Colonic mucosa (tissue), 4 donors: ENCODE measurements around the gene STRIT1. TPM values are rescaled to one million over a fixed set of nuclear protein-coding genes. Genes with fewer than 3 reads are reported as not detected.
"Not testable (repeated sequence)": the region's sequence is repeated elsewhere in the genome, so short reads cannot be mapped to it uniquely, and the experiment has no call there.

Source experiments
- DNase-seq: peaks from one replicate; pipeline ENCODE4 v3.0.0-alpha.2; 2020
- H3K27ac ChIP-seq: fragments of 200-600 bp; one replicate; pipeline ENCODE4 v1.8.0; 2021
- H3K27me3 ChIP-seq: fragments of 200-600 bp; one replicate; pipeline ENCODE4 v1.8.0; 2021
- H3K36me3 ChIP-seq: fragments of 200-600 bp; one replicate; pipeline ENCODE4 v1.8.0; 2021
- H3K4me1 ChIP-seq: fragments of 200-600 bp; one replicate; pipeline ENCODE4 v1.8.0; 2021; ENCODE audit warnings: mild to moderate bottlenecking
- H3K4me3 ChIP-seq: fragments of 200-600 bp; one replicate; pipeline ENCODE4 v1.8.0; 2021
- H3K9ac ChIP-seq, 2 donors: one replicate each; pipeline ENCODE4 v1.7.0; 2013; ENCODE audit warnings: control low read depth in 2 of 2, low read depth in 2 of 2, low read length in 2 of 2
- H3K9me3 ChIP-seq: fragments of 200-600 bp; one replicate; pipeline ENCODE4 v1.8.0; 2021
- CTCF ChIP-seq: fragments of 200-600 bp; IDR thresholded peaks from one replicate; pipeline ENCODE4 v1.8.0; 2022; ENCODE audit warnings: antibody characterized with exemption, mild to moderate bottlenecking
- intact Hi-C: fragments of 100-400 bp; cut with DNase I; formaldehyde crosslinking; loops from one replicate; pipeline ENCODE4 v1.14.1; 2022
- total RNA-seq, 2 donors: library from RNA; stranded (reverse); fragmentation: NEBNext Ultra II Directional in 1 of 2; extraction: Animal tissue kit (Norgen Biotek cat#: 25700) in 1 of 2; gene quantifications; one replicate each; pipeline ENCODE4 v1.2.1, GENCODE V29; 2021
- donor health status: healthy.
- donor health status: DM: no; HTN: no; CAD: no.
- donor health status: DM: no; HTN: no; CAD: no.

The STRIT1 gene
- total RNA-seq, 2 donors from 2014 or later = not detected

GRCh38 chr3:155270485-155271342, 22.8 kb downstream of the STRIT1 start:
- Histone ChIP-seq H3K27me3 (no peaks in the 10 kb centered on the region), H3K27ac (no peak overlapping the region), H3K36me3 (no peaks in the 10 kb centered on the region), H3K4me3 (no peak overlapping the region), H3K9me3 (no peaks in the 10 kb centered on the region), H3K9ac (no peak overlapping the region), H3K4me1 (no peaks in the 10 kb centered on the region)
- TF ChIP-seq CTCF = no peak
- intact Hi-C loops = no loop called here
- DNase-seq = no peak

DNA sequence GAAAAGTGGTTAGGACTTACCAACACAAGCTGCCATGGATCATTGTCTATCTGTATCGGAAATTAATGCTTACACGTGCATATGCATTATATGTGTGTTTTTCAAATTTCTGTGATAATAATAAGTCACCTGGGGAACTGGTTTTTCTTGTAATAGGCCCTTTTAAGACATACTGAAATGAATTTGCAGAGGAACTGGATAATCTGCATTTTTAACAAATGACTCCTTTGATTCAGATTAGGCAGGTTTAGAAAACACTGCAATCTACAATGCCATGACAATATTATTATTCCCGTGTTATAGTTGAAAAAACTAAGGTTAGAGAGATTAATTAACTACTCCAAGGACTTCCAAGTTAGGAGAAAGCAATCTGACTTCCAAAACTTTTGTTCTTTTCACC, 23.4 kb downstream of the STRIT1 start:
- DNase-seq = no peak
- no peak for TF ChIP-seq CTCF

DNA sequence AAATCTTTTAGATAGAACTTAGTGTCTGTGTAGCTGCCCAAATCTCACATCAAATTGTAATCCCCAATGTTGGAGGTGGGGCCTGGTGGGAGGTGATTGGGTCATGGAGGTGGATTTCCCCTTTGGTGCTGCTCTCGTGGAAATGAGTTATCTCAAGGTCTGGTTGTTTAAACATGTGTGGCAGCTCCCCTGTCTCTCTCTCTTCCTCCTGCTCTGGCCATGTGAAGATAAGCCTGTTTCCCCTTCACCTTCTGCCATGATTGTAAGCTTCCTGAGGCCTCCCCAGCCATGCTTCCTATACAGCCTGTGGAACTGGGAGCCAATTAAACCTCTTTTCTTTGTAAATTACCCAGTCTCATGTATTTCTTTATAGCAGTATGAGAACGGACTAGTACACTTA, 30.6 kb downstream of the STRIT1 start:
- H3K9ac ChIP-seq, H3K4me3 ChIP-seq, H3K4me1 ChIP-seq, H3K36me3 ChIP-seq, H3K27me3 ChIP-seq, intact Hi-C loops, H3K9me3 ChIP-seq, H3K27ac ChIP-seq, DNase-seq: not testable (repeated sequence)

More for the DNA sequence above, 23.4 kb downstream of the STRIT1 start:
- H3K36me3 ChIP-seq = no peaks in the 10 kb centered on the region
- intact Hi-C loops = no loop called here
- no peak overlapping the region for H3K4me3 ChIP-seq
- H3K4me1 ChIP-seq = no peaks in the 10 kb centered on the region
- no peak overlapping the region for H3K27ac ChIP-seq
- no peaks in the 10 kb centered on the region for H3K9me3 ChIP-seq
- no peaks in the 10 kb centered on the region for H3K27me3 ChIP-seq
- H3K9ac ChIP-seq = no peak overlapping the region

GRCh38 chr3:155262295-155262694, 31.2 kb downstream of the STRIT1 start:
- Histone ChIP-seq H3K9ac (no peak overlapping the region), H3K27ac (no peak overlapping the region), H3K4me1 (no peaks in the 10 kb centered on the region), H3K4me3 (no peak overlapping the region), H3K36me3 (no peaks in the 10 kb centered on the region), H3K9me3 (no peaks in the 10 kb centered on the region), H3K27me3 (no peaks in the 10 kb centered on the region)
- no peak for DNase-seq
- TF ChIP-seq CTCF = no peak
- intact Hi-C loops = no loop called here

DNA sequence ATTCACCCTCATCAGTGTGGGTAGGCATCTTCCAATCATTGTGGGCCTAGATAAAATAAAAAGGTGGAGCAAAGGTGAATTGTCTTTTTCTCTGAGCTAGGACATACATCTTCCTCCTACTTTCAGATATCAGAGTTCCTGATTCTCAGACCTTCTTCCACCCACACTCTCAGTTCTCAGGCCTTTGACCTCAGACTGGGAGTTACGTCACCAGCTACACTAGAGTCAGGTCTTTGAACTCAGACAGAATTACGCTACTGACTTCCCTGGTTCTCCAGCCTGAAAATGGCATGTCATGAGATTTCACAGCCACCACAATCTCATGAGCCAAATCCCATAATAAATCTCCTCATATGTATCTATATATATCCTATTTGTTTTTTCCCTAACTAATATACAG, 39.0 kb downstream of the STRIT1 start:
- intact Hi-C loops = no loop called here
- H3K9ac ChIP-seq = no peak overlapping the region
- DNase-seq = no peak
- H3K27me3 ChIP-seq = no peaks in the 10 kb centered on the region
- no peaks in the 10 kb centered on the region for H3K4me1 ChIP-seq
- no peaks in the 10 kb centered on the region for H3K36me3 ChIP-seq
- H3K4me3 ChIP-seq = no peak overlapping the region
- H3K27ac ChIP-seq = no peak overlapping the region
- TF ChIP-seq CTCF = no peak
- no peaks in the 10 kb centered on the region for H3K9me3 ChIP-seq

- intact Hi-C loops = no loop called here
Measured at GRCh38 chr3:155252535-155252934, 40.9 kb downstream of the STRIT1 start.

More at GRCh38 chr3:155252535-155252934, 40.9 kb downstream of the STRIT1 start:
- H3K27ac ChIP-seq = no peak overlapping the region
- no peak overlapping the region for H3K4me3 ChIP-seq
- no peaks in the 10 kb centered on the region for H3K36me3 ChIP-seq
- no peak for TF ChIP-seq CTCF
- no peaks in the 10 kb centered on the region for H3K4me1 ChIP-seq
- no peak overlapping the region for H3K9ac ChIP-seq
- no peak for DNase-seq
- H3K9me3 ChIP-seq = no peaks in the 10 kb centered on the region
- no peaks in the 10 kb centered on the region for H3K27me3 ChIP-seq
